Pons (tissue), 1 donor: ENCODE results near the gene CDH2.

Experiments used
- DNase-seq: peaks from one replicate; pipeline ENCODE4 v3.0.0-alpha.2; 2016; ENCODE audit warnings: low spot score

CDH2 gene

DNA sequence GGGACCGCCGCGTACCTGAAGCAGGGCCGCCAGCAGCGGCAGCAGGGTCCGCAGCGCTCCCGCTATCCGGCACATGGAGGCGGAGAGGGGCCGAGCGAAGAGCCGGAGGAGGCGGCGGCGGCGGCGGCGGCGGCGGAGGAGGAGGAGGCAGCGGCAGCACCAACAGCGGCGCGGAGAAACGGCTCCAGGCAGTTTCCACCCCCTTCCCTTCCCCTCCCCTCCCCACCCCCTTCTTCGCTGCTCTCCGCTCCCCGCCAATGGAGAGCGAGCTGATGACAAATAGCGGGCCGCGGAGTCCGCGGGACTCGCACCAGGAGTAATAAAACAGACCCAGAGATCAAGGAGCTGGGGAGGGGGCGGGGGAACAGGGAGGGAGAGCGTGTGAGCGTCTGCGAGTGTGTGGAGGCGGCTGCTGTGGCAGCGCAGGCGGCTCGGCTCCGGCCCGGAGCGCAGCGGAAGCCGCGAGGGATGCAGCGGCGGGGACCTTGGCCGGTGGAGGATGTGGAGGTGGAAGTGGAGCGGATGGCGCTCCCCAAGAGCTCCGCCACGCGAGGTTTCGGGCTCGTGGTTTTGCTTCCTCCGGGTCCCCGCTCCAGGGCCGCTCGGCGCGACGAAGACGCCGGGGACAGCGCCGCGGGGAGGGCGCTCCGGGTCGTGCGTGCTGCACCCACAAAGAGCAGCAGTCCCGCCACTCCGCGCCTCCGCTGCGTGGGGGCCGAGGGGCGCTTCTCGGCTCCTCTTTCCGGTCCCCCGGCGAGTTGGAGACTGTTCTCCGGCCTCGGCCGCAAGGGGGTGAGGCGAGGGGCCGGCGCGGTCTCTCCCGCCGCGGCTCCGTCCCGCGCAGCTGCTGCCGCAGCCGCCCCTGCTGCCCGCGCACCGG lies at the start of gene CDH2:
Gene CDH2 (minus strand): TSS at position 183 of the 880 bp plus-strand sequence. CDS start 108 bp downstream, at position 75.
- peak; percentile 85 for DNase-seq

DNA sequence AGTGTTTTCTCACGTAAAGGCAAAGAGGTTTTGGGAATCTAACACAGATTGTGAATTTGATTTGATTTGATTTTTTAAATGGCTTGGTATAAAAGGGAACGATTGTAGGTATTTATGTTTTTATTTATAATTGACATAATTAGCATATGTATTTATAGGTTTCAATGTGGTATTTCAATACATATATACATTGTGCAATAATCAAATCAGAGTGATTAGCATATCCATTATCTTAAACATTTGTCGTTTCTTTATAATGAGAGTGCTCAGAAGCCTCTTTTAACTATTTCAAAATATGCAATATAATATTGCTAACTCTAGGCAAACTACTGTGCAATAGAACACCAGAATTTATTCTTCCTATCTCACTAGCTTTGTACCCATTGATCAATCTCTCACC lies 35.1 kb upstream of the CDH2 start:
- no peak for DNase-seq

DNA sequence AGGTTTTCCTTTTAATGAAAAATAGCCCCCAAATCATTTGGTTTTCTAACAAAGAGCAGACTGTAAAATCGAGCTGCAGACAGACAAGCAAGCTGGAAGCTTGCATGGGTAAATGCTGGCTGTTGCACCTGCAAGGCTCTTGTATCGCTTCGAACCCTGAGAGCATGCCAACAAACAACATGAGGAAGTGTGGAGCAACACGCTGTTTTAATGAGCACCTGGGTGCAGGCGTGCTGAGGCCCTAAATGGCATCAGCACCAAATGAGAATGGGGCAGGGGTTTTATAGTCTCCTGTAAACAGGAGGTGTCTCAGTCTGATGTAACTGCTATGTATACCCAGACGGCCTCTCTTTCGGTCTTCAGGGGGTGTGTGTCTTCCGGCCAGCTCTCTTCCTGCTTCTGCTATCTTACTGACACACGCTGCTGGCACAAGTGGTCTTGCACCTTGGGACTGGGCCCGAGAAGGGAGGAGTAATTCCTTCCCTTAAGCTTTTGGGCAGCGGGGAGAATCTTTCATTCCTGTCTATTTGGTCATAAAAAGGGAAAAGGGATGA lies 31.9 kb upstream of the CDH2 start:
- no peak for DNase-seq

GRCh38 chr18:28208268-28208667 lies 31.3 kb upstream of the CDH2 start:
- no peak for DNase-seq

- DNase-seq: no peak
Measured at GRCh38 chr18:28204154-28204553, 27.2 kb upstream of the CDH2 start.

GRCh38 chr18:28201056-28201455 lies 24.1 kb upstream of the CDH2 start:
- no peak for DNase-seq

DNA sequence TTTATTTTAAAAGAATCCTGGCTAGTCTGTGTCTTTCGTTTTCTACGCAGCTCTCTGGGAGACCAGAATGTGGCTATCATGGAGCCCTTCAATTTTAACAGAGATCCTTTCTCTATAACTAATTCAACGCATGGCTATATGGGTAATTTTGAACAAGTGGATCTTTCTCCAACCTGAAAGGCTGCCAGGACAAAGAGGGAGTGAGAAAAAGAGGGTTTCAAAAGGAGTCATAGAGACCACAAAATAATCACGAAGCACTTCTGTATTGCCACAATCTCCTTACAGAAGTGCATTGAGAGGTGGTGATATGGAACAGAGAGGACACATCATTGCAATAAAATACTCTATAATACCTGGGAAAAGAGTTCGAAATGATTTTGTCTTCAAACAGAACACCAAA lies 21.7 kb upstream of the CDH2 start:
- DNase-seq: peak; percentile 67

- DNase-seq: no peak
Measured at GRCh38 chr18:28193177-28193778, 16.3 kb upstream of the CDH2 start.

DNA sequence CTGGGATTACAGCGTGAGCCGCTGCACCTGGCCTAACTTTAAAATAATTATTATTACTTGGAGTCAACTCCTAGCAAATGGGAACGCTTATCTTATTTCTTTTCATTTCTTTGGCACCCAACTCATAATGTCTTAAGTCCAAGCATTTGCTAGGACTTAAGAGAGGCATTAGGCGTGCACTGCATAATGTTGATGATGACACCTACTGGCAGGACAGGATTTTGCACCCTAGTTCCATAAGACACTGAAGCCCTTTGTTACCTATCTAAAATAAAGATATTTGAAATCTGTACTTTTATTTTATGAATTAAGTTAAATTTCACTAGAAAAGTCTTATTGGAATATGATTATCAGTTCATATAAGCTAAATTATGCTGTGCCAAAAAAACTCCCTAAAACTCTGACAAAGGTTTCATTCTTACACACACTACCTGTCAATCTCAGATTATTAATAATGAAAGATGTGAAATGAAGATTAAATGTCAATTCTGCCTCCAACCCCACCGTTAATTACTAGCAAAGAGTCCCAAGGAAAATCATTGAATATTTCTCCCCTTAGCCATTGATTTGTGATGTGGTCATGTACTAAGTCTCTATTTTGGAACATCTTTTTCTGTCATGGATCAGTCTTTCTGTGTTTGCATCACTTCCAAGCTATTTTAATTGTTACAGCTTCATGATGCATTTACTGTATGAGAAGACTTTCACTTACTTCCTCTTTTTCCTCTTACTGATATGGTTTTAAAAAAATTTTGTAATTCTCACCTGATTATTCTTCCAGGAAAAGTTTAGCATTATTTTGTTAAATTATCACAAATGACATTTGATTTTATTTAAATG lies 12.7 kb upstream of the CDH2 start:
- peak; percentile 31 for DNase-seq

GRCh38 chr18:28185121-28185520 lies 8.2 kb upstream of the CDH2 start:
- DNase-seq: no peak

- no peak for DNase-seq
Measured at GRCh38 chr18:28183418-28184078, 6.6 kb upstream of the CDH2 start.

DNA sequence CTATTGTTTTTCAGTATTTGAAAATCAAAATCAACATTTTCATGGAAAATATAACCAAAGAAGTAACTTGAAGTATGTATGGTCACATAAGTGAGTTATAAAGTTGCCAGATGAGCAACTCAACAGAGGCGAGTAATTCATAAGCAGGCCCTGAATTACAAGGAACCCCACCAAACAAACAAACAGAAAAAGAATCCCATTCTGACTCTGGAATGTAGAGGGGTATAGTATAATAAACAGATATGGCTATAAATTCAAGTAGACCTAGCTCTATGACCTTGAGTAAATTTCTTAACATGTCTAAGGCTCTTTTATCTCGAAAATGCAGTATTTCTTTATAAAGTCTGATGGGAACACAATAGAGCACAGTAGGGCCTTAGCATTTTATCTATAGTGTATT lies 4.7 kb upstream of the CDH2 start:
- no peak for DNase-seq

DNA sequence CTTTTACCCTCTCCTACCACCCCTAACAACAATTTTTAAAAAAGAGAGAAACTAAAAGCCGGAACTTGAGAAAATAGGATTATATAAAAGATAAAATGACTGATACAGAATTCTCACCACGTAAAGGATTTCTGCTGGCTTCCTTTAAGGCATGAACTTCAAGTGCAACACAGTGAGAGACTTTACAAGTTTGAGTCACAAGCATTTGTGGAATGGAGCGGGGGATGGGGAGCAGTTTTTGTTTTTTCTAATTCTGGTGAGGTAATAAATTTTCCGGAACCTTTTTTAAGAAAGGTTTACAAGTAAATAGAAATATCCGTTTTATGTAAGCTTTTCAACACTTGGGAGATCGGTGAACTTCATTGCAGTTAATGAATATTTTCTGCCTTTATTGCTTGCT lies 1.8 kb upstream of the CDH2 start:
- DNase-seq: no peak

DNA sequence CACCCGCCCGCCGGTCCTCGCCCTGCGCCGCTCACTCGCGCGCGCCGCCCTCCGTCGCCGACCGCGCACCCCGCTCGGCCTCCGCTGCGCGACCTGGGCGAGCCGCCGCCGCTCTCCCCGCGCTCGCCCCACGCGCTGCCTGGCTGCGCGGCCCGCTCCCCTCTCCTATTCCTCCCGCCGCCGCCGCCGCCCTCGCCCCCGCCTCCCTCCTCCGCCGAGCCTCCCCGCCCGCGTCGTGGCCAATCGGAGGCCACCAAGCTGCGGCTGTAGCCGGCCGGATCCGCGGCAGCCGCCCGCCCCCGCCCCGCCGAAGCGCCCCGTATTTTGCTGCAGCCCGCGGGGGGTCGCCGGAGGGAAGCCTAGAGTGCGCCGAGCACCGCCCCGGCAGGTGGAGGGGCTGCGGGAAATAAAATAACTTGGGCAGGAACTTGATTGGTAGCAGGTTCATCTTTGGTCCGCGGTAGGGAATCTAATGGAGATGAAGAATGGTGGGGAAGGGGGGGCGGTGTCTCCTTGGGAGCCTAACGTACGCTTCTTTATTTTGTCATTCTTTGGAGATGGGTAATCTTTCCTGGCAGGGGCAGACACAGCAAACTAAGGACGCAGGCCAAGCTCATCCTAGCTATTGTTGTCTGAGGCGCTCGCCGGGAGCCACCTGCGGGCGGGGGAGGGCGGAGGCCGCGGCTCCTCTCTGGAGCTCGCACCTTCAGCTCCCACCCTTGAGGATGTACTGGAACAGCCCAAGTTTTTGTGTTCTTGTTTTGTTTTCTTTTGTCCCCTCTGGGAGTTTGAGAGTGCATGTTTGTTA lies 1.1 kb upstream of the CDH2 start:
- peak; percentile 52 for DNase-seq

GRCh38 chr18:28176698-28176947 lies 307 bp downstream of the CDH2 start:
- DNase-seq: no peak

- no peak for DNase-seq
Measured at GRCh38 chr18:28175930-28176697, 816 bp downstream of the CDH2 start.

DNA sequence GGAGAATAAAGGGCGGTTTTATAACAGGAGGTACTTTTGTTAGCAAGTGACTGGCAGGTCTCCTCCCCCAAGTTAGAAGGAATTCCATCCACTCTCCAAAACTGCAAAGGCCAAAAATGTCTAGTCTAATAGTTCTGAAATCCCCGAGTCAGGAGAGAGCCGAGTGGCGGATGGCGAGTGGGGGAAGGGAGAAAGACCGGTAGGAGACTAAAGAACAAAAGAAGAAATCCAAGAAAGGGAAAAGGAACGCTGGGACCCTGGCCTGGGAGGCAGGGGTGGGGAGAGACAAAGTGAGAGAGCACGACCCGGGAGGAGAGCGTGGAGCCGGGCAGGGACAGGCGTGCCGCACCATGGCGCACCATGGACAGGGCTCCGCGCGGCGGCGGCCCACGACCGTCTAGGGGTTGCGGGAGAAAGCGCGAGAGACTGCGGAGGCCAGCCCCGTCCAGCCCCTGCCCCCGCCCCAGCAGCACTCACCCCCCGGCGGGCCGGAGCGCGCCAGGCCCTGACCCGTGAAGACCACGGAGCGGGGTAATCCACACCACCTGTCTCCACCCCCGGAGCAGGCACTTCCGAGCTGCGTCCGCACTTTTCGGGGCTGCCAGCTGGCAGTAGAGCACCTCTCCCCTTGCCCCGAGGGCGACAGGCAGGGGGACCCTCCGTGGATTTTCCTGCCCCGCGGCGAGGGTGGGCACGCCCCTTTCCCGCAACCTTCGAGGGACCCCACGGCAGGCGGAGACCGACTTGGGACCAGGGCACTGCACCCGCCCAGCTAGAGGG lies 1.6 kb downstream of the CDH2 start:
- DNase-seq: no peak

- DNase-seq: no peak
Measured at GRCh38 chr18:28174181-28174905, 2.6 kb downstream of the CDH2 start.

- no peak for DNase-seq
Measured at GRCh38 chr18:28171837-28172236, 5.1 kb downstream of the CDH2 start.
